K562 (cell line): ENCODE measurements around the gene TBC1D25. TPM values are rescaled to one million over a fixed set of nuclear protein-coding genes. Genes with fewer than 3 reads are reported as not detected.

Source experiments
- ATAC-seq: fragments of 200-7000 bp; cut with Tn5 transposase; 3 replicates; pipeline ENCODE4 v1.9.1; 2020; ENCODE audit warnings: moderate library complexity
- BruUV-seq: library from RNA; stranded (reverse); fragments of 400-500 nt; replicated peaks from 2 replicates; lab custom pipeline; 2021; lab: Mats Ljungman, UMichigan
- CTCF ChIA-PET: fragments of 300-600 bp; formaldehyde crosslinking; extraction: SDS; loops from one replicate; lab custom pipeline; 2021; ENCODE audit warnings: low intra/inter-chr PET ratio; lab: Yijun Ruan, JAX
- POLR2A ChIA-PET: fragments of 300-600, 350-650 bp; sonication (Branson Sonifier 250); formaldehyde crosslinking; extraction: SDS; loops from one replicate; lab custom pipeline; 2021; ENCODE audit warnings: antibody characterized with exemption, inconsistent platforms; lab: Yijun Ruan, JAX
- DNase-seq, 4 experiments: peaks; one replicate each; pipeline versions ENCODE4 v3.0.0 to v3.0.0-alpha.2; 2011 to 2018; ENCODE audit warnings: low spot score in 3 of 4, mixed read lengths in 3 of 4; ENCODE audit errors: extremely low read depth in 1 of 4
- FAIRE-seq: peaks from 2 replicates; lab custom pipeline; 2011; peaks lifted over from hg19 to GRCh38; lab: Jason Lieb, UNC
- H2AFZ ChIP-seq: 2 replicates; pipeline ENCODE4 v1.6.0; 2011; ENCODE audit warnings: low read depth, low read length, control low read depth, inconsistent platforms
- H3K27ac ChIP-seq: fragments of 200-600 bp; 3 replicates; pipeline ENCODE4 v1.8.0; 2011; ENCODE audit warnings: low read depth, mild to moderate bottlenecking, control low read depth, inconsistent platforms, low read length, moderate library complexity, mixed read lengths; ENCODE audit errors: extremely low read depth
- H3K27me3 ChIP-seq, 2 experiments: fragments of 300-600 bp in 1 of 2; 2 replicates in 1 of 2; 3 replicates in 1 of 2; pipeline versions ENCODE4 v1.6.0 to v1.8.0; 2011; ENCODE audit warnings: inconsistent platforms in 2 of 2, low read length in 2 of 2, mild to moderate bottlenecking in 1 of 2, mixed read lengths in 1 of 2, moderate library complexity in 1 of 2; ENCODE audit not compliant: control insufficient read depth in 2 of 2, insufficient read depth in 2 of 2
- H3K36me3 ChIP-seq: fragments of 300-600 bp; 3 replicates; pipeline ENCODE4 v1.8.0; 2011; ENCODE audit warnings: mild to moderate bottlenecking, low read length, inconsistent platforms; ENCODE audit not compliant: control insufficient read depth, insufficient read depth
- H3K4me1 ChIP-seq, 2 experiments: fragments of 200-600 bp in 1 of 2; replicated peaks in 1 of 2; 2 replicates in 1 of 2; 3 replicates in 1 of 2; pipeline versions ENCODE4 v1.5.1 to v1.8.0; 2011; ENCODE audit warnings: inconsistent platforms in 2 of 2, low read length in 2 of 2, mild to moderate bottlenecking in 1 of 2, mixed read lengths in 1 of 2, moderate library complexity in 1 of 2; ENCODE audit not compliant: control insufficient read depth in 2 of 2, insufficient read depth in 2 of 2
- H3K4me2 ChIP-seq: 2 replicates; pipeline ENCODE4 v1.6.1; 2011; ENCODE audit warnings: low read length, control low read depth, inconsistent platforms, mixed read lengths; ENCODE audit not compliant: insufficient read depth
- H3K4me3 ChIP-seq: fragments of 200-600 bp; sonication (generic), shearing (Covaris generic); 2 replicates; pipeline ENCODE4 v1.5.1; 2016; ENCODE audit warnings: control low read depth, inconsistent platforms
- H3K79me2 ChIP-seq: fragments of 200-600 bp; 3 replicates; pipeline ENCODE4 v1.8.0; 2011; ENCODE audit warnings: low read length, inconsistent platforms; ENCODE audit not compliant: control insufficient read depth, insufficient read depth
- H3K9ac ChIP-seq, 2 experiments: 2 replicates each; pipeline versions ENCODE4 v1.6.0 to v1.6.1; 2011; ENCODE audit warnings: low read depth in 2 of 2, low read length in 2 of 2, control low read depth in 1 of 2, inconsistent platforms in 1 of 2, mild to moderate bottlenecking in 1 of 2, mixed read lengths in 1 of 2; ENCODE audit not compliant: insufficient read depth in 1 of 2
- H3K9me1 ChIP-seq: one replicate; pipeline ENCODE4 v1.6.0; 2011; ENCODE audit warnings: inconsistent platforms, mild to moderate bottlenecking, low read length, moderate library complexity; ENCODE audit not compliant: control insufficient read depth, insufficient read depth
- H3K9me3 ChIP-seq: replicated peaks from 2 replicates; pipeline ENCODE4 v1.5.1; 2011; ENCODE audit warnings: low read depth, low read length, inconsistent platforms; ENCODE audit not compliant: control insufficient read depth, insufficient read depth
- H4K20me1 ChIP-seq: replicated peaks from 2 replicates; pipeline ENCODE4 v1.6.1; 2011; ENCODE audit warnings: low read length, inconsistent platforms, mixed read lengths; ENCODE audit not compliant: control insufficient read depth, insufficient read depth
- E2F5 ChIP-seq: sonication (generic); formaldehyde crosslinking; IDR thresholded peaks from 2 replicates; pipeline ENCODE4 v1.8.0; 2022; ENCODE audit warnings: mild to moderate bottlenecking, missing genetic modification reagents
- HOMEZ ChIP-seq: fragments of 250-450 bp; sonication (Bioruptor Pico); IDR thresholded peaks from 2 replicates; pipeline ENCODE4 v1.4.0; 2020; ENCODE audit warnings: mild to moderate bottlenecking, moderate library complexity
- MBD1 ChIP-seq: fragments of 250-450 bp; sonication (Bioruptor Pico); IDR thresholded peaks from 2 replicates; pipeline ENCODE4 v1.8.0; 2022; ENCODE audit warnings: inconsistent platforms
- NELFE ChIP-seq: IDR thresholded peaks from 2 replicates; pipeline ENCODE4 v1.6.1; 2011; ENCODE audit warnings: mild to moderate bottlenecking; ENCODE audit not compliant: insufficient read depth, insufficient read length
- NFIX ChIP-seq: fragments of 250-450 bp; sonication (Bioruptor Pico); IDR thresholded peaks from 2 replicates; pipeline ENCODE4 v1.4.0; 2020; ENCODE audit warnings: low read depth, mild to moderate bottlenecking, moderate library complexity
- PCBP2 ChIP-seq: fragments of 200-400 bp; formaldehyde crosslinking; IDR thresholded peaks from 2 replicates; pipeline ENCODE4 v1.6.1; 2018; ENCODE audit warnings: low read length, low read depth, mild to moderate bottlenecking, moderate library complexity; ENCODE audit not compliant: poor library complexity, severe bottlenecking
- U2AF1 ChIP-seq: fragments of 200-400 bp; formaldehyde crosslinking; optimal IDR thresholded peaks from 2 replicates; pipeline ENCODE3; 2017; ENCODE audit warnings: mild to moderate bottlenecking, low read depth, low read length, moderate library complexity
- ZNF354B ChIP-seq: fragments of 250-450 bp; sonication (Bioruptor Pico); IDR thresholded peaks from 2 replicates; pipeline ENCODE4 v1.4.0; 2020
- ZNF384 ChIP-seq: IDR thresholded peaks from 2 replicates; pipeline ENCODE4 v1.6.1; 2012; ENCODE audit warnings: low read depth, low read length, improper control_type of control experiment
- ZZZ3 ChIP-seq: fragments of 450-650 bp; IDR thresholded peaks from 2 replicates; pipeline ENCODE4 v1.6.1; 2016; ENCODE audit warnings: antibody characterized with exemption, mild to moderate bottlenecking, moderate library complexity
- WGBS: fragments of 100-300 bp; shearing (Covaris generic); methylation state at CpG from one replicate; pipeline ENCODE4 v1.1.6; 2016; ENCODE audit warnings: low coverage, mixed read lengths; ENCODE audit not compliant: insufficient coverage; ENCODE audit errors: missing lambda C conversion rate; 5-methylcytosine and 5-hydroxymethylcytosine counted together
- in situ Hi-C: fragments of 300-500 bp; cut with MboI; formaldehyde crosslinking; loops from 4 replicates; pipeline ENCODE4 v1.15.0; 2018; ENCODE audit warnings: inconsistent platforms, mixed read lengths
- intact Hi-C: fragments of 100-400 bp; cut with micrococcal nuclease; formaldehyde crosslinking; loops from 2 replicates; pipeline ENCODE4 v1.14.2; 2022
- polyA plus RNA-seq, 8 experiments: library from polyadenylated mRNA; depleted of rRNA in 4 of 8; stranded (reverse) in 5 of 8; unstranded in 3 of 8; fragments of >200 nt; fragmentation: Nextera tagmentation in 2 of 8; fragmentation: Illumina TruSeq in 1 of 8; extraction: Ambion mirVana in 2 of 8; extraction: Trizol in 1 of 8; gene quantifications; 2 replicates each; pipeline versions ENCODE4 v1.2.1 to v1.2.3, GENCODE V29; 2011 to 2014; ENCODE audit warnings: inconsistent platforms in 1 of 8, missing spikeins in 1 of 8
- total RNA-seq, 7 experiments: library from RNA; depleted of rRNA in 6 of 7; stranded (reverse); fragments of >200 nt in 6 of 7; fragmentation: Illumina TruSeq in 2 of 7; extraction: Trizol in 2 of 7; gene quantifications; 2 replicates each; pipeline versions ENCODE4 v1.2.1 to v1.2.3, GENCODE V29; 2011 to 2021; ENCODE audit warnings: low replicate concordance in 1 of 7
- TF ChIP-seq, protein P1 (sequence below), 2 experiments: IDR thresholded peaks; 2 replicates each; pipeline ENCODE4 v1.6.1; 2011; ENCODE audit warnings: borderline replicate concordance in 1 of 2, control low read depth in 1 of 2, low read depth in 1 of 2, low read length in 1 of 2, mild to moderate bottlenecking in 1 of 2, mixed read lengths in 1 of 2, moderate library complexity in 1 of 2; ENCODE audit not compliant: insufficient read depth in 1 of 2, insufficient read length in 1 of 2, poor library complexity in 1 of 2, severe bottlenecking in 1 of 2; ENCODE audit errors: extremely low read depth in 1 of 2
- TF ChIP-seq, protein P2 (sequence below), 2 experiments: fragments of 450-650 bp; conservative IDR thresholded peaks; 2 replicates each; pipeline ENCODE4 v1.6.1; 2017; ENCODE audit warnings: mild to moderate bottlenecking in 2 of 2, moderate library complexity in 2 of 2

The TBC1D25 gene
- total and polyA plus RNA-seq, 9 of the 15 experiments (the other 6 are each of a cell fraction or from before 2014, with no cell fraction given), result 0.62 to 10.6 (median 3.9) TPM

DNA sequence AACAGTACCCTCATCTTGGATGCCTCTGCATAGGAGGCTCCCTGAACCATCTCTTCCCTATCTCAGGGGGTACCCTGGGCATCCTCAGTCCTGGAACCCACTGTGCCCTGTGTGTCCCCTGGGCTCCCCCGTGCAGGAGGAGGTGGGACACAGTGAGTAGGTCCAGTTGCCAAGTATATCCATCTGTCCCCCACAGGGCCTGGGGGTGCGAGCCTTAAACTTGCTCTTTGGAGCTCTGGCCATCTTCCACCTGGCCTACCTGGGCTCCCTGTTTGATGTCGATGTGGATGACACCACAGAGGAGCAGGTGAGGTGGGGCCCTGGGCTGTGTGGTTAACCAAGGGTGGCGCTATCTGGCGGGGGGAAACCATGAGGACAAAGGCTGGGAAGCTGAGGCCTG lies 22.5 kb upstream of the TBC1D25 start:
- CTCF ChIA-PET, result no interaction called here
- H3K79me2 ChIP-seq, result peaks cover 4% of the 10 kb centered on the region
- H4K20me1 ChIP-seq, result no peaks in the 10 kb centered on the region
- H3K9me1 ChIP-seq, result peaks cover 4% of the 10 kb centered on the region
- H3K36me3 ChIP-seq, result no peaks in the 10 kb centered on the region; the same call in 2 of the 3 replicates
- no peaks in the 10 kb centered on the region for H3K27me3 ChIP-seq
- DNase-seq (no peak), FAIRE-seq (no peak), ATAC-seq (no peak)
- H3K4me2 ChIP-seq, result no peak overlapping the region
- H3K4me3 ChIP-seq, result no peak overlapping the region
- no TSS peak for BruUV-seq
- no peak overlapping the region for H2AFZ ChIP-seq
- H3K4me1 ChIP-seq, result peaks cover 18 to 29% of the 10 kb centered on the region in 2 experiments; a peak in 4 of 5 replicates
- in situ Hi-C loops, result no loop called here
- H3K27ac ChIP-seq, result no peak overlapping the region
- H3K9ac ChIP-seq, result 0 out of 4 replicates have a peak overlapping the region, but pooled peaks of 1 of the 2 experiments have one; percentile 20
- intact Hi-C loops, result no loop called here
- 58% methylated on average over 5 of the region's 5 CpGs for WGBS
- no peaks in the 10 kb centered on the region for H3K9me3 ChIP-seq
- POLR2A ChIA-PET, result no interaction called here
- no peak for TF ChIP-seq PCBP2
- TF ChIP-seq NELFE, result no peak
- no peak for TF ChIP-seq E2F5
- TF ChIP-seq ZNF384, result no peak
- no peak for TF ChIP-seq HOMEZ
- TF ChIP-seq NFIX (CRISPR knock-in tag), result no peak
- no peak for TF ChIP-seq U2AF1
- TF ChIP-seq ZNF354B (CRISPR knock-in tag), result no peak
- TF ChIP-seq ZZZ3, result no peak
- TF ChIP-seq, protein P1, sequence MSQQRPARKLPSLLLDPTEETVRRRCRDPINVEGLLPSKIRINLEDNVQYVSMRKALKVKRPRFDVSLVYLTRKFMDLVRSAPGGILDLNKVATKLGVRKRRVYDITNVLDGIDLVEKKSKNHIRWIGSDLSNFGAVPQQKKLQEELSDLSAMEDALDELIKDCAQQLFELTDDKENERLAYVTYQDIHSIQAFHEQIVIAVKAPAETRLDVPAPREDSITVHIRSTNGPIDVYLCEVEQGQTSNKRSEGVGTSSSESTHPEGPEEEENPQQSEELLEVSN (IDR thresholded peaks at IDR 0.05; ENCODE audit: borderline replicate concordance in 1 of 2, extremely low read depth in 1 of 2, insufficient read depth in 1 of 2, insufficient read length in 1 of 2, low read depth in 1 of 2, low read length in 1 of 2, poor library complexity in 1 of 2, severe bottlenecking in 1 of 2), result no peak
- TF ChIP-seq, protein P2, sequence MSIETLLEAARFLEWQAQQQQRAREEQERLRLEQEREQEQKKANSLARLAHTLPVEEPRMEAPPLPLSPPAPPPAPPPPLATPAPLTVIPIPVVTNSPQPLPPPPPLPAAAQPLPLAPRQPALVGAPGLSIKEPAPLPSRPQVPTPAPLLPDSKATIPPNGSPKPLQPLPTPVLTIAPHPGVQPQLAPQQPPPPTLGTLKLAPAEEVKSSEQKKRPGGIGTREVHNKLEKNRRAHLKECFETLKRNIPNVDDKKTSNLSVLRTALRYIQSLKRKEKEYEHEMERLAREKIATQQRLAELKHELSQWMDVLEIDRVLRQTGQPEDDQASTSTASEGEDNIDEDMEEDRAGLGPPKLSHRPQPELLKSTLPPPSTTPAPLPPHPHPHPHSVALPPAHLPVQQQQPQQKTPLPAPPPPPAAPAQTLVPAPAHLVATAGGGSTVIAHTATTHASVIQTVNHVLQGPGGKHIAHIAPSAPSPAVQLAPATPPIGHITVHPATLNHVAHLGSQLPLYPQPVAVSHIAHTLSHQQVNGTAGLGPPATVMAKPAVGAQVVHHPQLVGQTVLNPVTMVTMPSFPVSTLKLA (conservative IDR thresholded peaks at IDR 0.05), result no peak
- no peak for TF ChIP-seq MBD1 (CRISPR knock-in tag)
